Type B pancreatic cell (in vitro differentiated cells): ENCODE data around the gene OPN1SW. TPM values are rescaled to one million over a fixed set of nuclear protein-coding genes. Genes with fewer than 3 reads are reported as not detected.

Experiments used
- DNase-seq: peaks from one replicate; pipeline ENCODE4 v3.0.0; 2021; ENCODE audit warnings: mixed read lengths; ENCODE audit not compliant: unreplicated experiment; ENCODE audit errors: extremely low spot score
- H3K27ac Mint-ChIP-seq: 2 replicates; pipeline ENCODE4 v1.8.0; 2021; ENCODE audit warnings: mild to moderate bottlenecking, mixed read lengths
- H3K27me3 Mint-ChIP-seq: 2 replicates; pipeline ENCODE4 v1.8.0; 2021; ENCODE audit warnings: mixed read lengths
- H3K36me3 Mint-ChIP-seq: 2 replicates; pipeline ENCODE4 v1.8.0; 2021; ENCODE audit warnings: mixed read lengths
- H3K4me1 Mint-ChIP-seq: one replicate; pipeline ENCODE4 v1.8.0; 2021; ENCODE audit warnings: mixed read lengths; ENCODE audit not compliant: unreplicated experiment
- H3K4me3 Mint-ChIP-seq: 2 replicates; pipeline ENCODE4 v1.8.0; 2021; ENCODE audit warnings: mild to moderate bottlenecking, mixed read lengths
- H3K9me3 Mint-ChIP-seq: 2 replicates; pipeline ENCODE4 v1.8.0; 2021; ENCODE audit warnings: mixed read lengths
- total RNA-seq: library from RNA; stranded (reverse); gene quantifications from 2 replicates; pipeline ENCODE4 v1.2.1, GENCODE V29; 2021; ENCODE audit warnings: low replicate concordance
- TF ChIP-seq, protein P1 (sequence below): fragments of 200-600 bp; sonication (generic); conservative IDR thresholded peaks from 2 replicates; pipeline ENCODE4 v1.5.0; 2021; ENCODE audit warnings: antibody characterized with exemption, mild to moderate bottlenecking

OPN1SW gene
- total RNA-seq, 1 donor from 2014 or later, result not detected

GRCh38 chr7:128731184-128731583 is 44.4 kb downstream of the OPN1SW start:
- Mint-ChIP-seq H3K27ac (no peak overlapping the region), H3K27me3 (peaks cover 29% of the 10 kb centered on the region), H3K9me3 (no peaks in the 10 kb centered on the region), H3K36me3 (no peaks in the 10 kb centered on the region), H3K4me1 (no peaks in the 10 kb centered on the region), H3K4me3 (no peak overlapping the region)
- TF ChIP-seq, protein P1, sequence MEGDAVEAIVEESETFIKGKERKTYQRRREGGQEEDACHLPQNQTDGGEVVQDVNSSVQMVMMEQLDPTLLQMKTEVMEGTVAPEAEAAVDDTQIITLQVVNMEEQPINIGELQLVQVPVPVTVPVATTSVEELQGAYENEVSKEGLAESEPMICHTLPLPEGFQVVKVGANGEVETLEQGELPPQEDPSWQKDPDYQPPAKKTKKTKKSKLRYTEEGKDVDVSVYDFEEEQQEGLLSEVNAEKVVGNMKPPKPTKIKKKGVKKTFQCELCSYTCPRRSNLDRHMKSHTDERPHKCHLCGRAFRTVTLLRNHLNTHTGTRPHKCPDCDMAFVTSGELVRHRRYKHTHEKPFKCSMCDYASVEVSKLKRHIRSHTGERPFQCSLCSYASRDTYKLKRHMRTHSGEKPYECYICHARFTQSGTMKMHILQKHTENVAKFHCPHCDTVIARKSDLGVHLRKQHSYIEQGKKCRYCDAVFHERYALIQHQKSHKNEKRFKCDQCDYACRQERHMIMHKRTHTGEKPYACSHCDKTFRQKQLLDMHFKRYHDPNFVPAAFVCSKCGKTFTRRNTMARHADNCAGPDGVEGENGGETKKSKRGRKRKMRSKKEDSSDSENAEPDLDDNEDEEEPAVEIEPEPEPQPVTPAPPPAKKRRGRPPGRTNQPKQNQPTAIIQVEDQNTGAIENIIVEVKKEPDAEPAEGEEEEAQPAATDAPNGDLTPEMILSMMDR, result no peak
- DNase-seq, result no peak

GRCh38 chr7:128729494-128729893 is 46.1 kb downstream of the OPN1SW start:
- no peak overlapping the region for H3K27ac Mint-ChIP-seq
- TF ChIP-seq, protein P1, result no peak
- no peak for DNase-seq
- peaks cover 23% of the 10 kb centered on the region for H3K27me3 Mint-ChIP-seq
- no peaks in the 10 kb centered on the region for H3K9me3 Mint-ChIP-seq
- no peaks in the 10 kb centered on the region for H3K36me3 Mint-ChIP-seq
- H3K4me1 Mint-ChIP-seq, result no peaks in the 10 kb centered on the region
- H3K4me3 Mint-ChIP-seq, result no peak overlapping the region

DNA sequence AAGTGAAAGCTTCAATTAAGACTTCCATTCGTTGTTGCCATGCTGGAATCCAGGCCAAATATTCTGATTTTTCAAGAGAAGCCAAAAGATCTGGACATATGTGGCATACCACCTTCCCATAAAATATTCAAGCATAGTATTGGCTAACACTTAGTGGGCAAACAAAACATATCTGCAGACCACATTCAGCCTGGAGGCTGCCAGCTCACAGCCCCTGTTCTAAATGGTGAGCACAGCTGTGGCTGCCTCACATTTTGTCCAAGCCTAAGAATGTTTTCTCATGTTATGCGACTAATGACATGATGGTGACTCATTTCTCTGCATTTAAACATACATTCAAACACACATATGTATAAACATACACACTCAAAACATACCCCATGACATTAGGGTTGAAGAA is 47.0 kb downstream of the OPN1SW start:
- no peaks in the 10 kb centered on the region for H3K9me3 Mint-ChIP-seq
- DNase-seq, result no peak
- H3K4me3 Mint-ChIP-seq, result no peak overlapping the region
- H3K36me3 Mint-ChIP-seq, result no peaks in the 10 kb centered on the region
- TF ChIP-seq, protein P1, result no peak
- peaks cover 23% of the 10 kb centered on the region for H3K27me3 Mint-ChIP-seq
- no peak overlapping the region for H3K27ac Mint-ChIP-seq
- no peaks in the 10 kb centered on the region for H3K4me1 Mint-ChIP-seq

- no peaks in the 10 kb centered on the region for H3K9me3 Mint-ChIP-seq
- no peak for DNase-seq
- no peak overlapping the region for H3K4me3 Mint-ChIP-seq
- TF ChIP-seq, protein P1, result no peak
- H3K27me3 Mint-ChIP-seq, result peaks cover 24% of the 10 kb centered on the region
- no peaks in the 10 kb centered on the region for H3K4me1 Mint-ChIP-seq
- H3K27ac Mint-ChIP-seq, result no peak overlapping the region
- H3K36me3 Mint-ChIP-seq, result no peaks in the 10 kb centered on the region
Observed at GRCh38 chr7:128727239-128727638, 48.4 kb downstream of the OPN1SW start.

GRCh38 chr7:128726737-128727072 is 48.9 kb downstream of the OPN1SW start:
- no peak for DNase-seq
- Mint-ChIP-seq H3K36me3 (no peaks in the 10 kb centered on the region), H3K27me3 (peaks cover 27% of the 10 kb centered on the region), H3K27ac (no peak overlapping the region), H3K4me3 (no peak overlapping the region), H3K9me3 (no peaks in the 10 kb centered on the region), H3K4me1 (no peaks in the 10 kb centered on the region)
- TF ChIP-seq, protein P1, result no peak
